Kidney capillary endothelial cell (primary cell): ENCODE measurements around the gene TMEM176A.
"Not testable (repeated sequence)": the region's sequence is repeated elsewhere in the genome, so short reads cannot be mapped to it uniquely, and the experiment has no call there.

Source experiments
- DNase-seq: peaks from one replicate; pipeline ENCODE4 v3.0.0-alpha.2; 2018; ENCODE audit warnings: low spot score

The TMEM176A gene, protein sequence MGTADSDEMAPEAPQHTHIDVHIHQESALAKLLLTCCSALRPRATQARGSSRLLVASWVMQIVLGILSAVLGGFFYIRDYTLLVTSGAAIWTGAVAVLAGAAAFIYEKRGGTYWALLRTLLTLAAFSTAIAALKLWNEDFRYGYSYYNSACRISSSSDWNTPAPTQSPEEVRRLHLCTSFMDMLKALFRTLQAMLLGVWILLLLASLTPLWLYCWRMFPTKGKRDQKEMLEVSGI

DNA sequence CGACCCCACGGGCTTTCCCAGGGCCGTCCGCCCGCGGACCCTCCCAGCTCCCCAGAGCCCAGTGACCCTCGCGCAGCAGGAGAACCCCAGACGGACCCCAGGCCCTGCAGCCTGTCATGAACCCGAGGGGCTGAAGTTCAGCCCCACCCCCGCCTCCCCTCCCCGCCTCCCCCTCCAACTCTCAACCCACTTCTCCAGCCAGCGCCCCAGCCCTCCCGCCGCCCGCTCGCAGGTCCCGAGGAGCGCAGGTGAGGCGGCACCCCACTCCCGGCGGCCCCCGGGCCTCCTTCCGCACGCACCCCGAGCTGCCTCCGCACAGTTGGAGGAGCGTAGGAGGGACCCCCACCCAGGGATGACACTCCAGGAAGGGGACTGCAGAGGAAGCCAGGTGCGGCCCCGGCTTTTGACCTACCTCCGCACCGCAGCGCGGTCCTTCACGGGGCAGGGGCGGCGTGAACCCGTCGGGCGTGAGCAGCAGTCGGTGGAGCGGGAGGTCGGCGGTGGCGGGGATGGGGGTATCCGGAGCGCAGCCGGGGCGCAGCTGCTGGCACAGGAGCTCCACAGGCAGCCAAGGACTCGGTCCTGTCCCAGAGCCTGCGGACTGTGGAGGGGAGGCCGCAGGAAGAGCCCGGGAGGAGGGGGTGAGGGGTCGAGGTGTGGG, at the start of gene TMEM176A:
Gene TMEM176A, plus strand, starts transcription at position 189 of the 661 bp plus-strand sequence. CDS start 782 bp downstream, outside the sequence.
- DNase-seq, result no peak

DNA sequence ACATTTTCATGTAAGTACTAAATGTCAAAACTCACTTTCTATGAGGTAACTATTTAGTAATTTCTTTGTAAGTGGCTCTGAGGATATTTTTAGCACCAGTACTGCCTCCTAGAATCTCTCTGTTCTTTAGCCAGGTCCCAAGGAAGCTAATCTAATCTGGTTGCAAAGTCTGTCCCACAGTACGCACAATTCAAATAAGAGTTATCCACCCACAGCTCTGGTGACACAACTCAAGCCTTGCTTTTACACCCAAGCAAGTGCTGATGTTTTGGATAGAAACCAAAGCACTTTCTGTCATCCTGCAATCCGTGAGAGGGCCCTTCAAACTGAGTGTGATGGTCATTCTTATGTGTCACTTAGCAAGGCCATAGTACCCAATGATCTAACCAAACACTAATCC, 48.9 kb upstream of the TMEM176A start:
- DNase-seq, result no peak

GRCh38 chr7:150753239-150753638, 47.3 kb upstream of the TMEM176A start:
- no peak for DNase-seq

DNA sequence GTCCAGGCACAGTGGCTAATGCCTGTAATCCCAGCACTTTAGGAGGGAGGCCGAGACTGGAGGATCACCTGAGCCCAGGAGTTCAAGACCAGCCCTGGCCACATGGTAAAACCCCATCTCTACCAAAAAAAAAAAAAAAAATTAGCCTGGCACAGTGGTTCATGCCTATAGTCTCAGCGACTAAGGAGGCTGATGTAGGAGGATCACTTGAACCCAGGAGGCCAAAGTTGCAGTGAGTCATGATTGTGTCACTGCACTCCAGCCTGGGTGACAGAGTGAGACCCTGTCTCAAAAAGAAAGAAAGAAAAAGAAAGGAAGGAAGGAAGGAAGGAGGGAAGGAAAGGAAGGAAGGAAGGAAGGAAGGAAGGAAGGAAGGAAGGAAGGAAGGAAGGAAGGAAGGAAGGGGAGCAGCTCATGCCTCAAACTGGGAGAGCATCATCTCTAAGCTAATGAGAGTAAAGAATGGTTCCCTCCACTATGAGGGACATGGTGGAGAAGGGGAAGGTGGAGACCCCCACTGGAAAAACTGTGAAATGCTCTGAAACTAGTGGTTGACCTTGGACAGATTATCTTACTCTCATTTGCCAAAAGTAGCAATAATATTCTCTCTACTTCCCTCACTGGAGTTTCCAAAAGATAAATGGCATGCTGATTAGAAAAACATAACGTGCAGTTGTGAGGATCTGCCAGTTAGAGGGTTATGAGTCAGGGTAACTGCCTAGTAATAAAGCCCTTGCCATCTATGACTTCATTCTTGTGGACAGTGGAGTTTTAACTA, 46.6 kb upstream of the TMEM176A start:
- DNase-seq, result peak; percentile 67

DNA sequence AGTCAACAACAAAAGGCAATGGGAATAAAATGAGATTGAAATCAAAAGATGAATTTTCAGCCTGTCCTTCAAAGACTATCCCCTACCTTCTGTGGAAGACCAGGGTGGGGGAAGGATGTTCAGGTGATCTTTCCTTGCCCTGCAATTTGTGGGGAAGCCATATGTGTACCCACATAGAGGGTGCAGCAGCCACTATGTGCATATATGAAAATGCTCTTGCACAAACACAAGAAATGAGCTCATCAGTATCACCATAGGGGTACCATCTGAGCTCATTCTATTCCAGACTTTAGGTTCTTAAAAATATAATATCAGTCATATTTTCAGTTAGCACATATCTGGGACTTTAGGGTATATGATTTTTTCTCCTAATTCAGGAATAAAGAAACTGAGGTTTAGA, 45.6 kb upstream of the TMEM176A start:
- peak; percentile 21 for DNase-seq

GRCh38 chr7:150755473-150756099, 45.0 kb upstream of the TMEM176A start:
- peak; percentile 60 for DNase-seq

- no peak for DNase-seq
Observed at GRCh38 chr7:150756166-150756565, 44.4 kb upstream of the TMEM176A start.

GRCh38 chr7:150756858-150757257, 43.7 kb upstream of the TMEM176A start:
- peak; percentile 51 for DNase-seq

- no peak for DNase-seq
Observed at GRCh38 chr7:150759479-150759878, 41.1 kb upstream of the TMEM176A start.

- no peak for DNase-seq
Observed at GRCh38 chr7:150766334-150766709, 34.2 kb upstream of the TMEM176A start.

- no peak for DNase-seq
Observed at GRCh38 chr7:150769768-150770167, 30.8 kb upstream of the TMEM176A start.

DNA sequence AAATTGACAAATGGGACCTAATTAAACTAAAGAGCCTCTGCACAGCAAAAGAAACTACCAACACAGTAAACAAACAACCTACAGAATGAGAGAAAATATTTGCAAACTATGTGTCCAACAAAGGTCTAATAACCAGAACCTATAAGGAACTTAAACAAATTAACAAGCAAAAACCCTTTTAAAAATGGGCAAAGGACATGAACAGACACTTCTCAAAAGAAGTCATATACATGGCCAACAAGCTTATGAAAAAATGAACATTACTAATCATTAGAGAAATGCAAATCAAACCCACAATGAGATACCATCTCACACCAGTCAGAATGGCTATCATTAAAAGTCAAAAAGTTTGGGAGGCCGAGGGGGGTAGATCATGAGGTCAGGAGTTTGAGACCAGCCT, 26.4 kb upstream of the TMEM176A start:
- not testable (repeated sequence) for DNase-seq

DNA sequence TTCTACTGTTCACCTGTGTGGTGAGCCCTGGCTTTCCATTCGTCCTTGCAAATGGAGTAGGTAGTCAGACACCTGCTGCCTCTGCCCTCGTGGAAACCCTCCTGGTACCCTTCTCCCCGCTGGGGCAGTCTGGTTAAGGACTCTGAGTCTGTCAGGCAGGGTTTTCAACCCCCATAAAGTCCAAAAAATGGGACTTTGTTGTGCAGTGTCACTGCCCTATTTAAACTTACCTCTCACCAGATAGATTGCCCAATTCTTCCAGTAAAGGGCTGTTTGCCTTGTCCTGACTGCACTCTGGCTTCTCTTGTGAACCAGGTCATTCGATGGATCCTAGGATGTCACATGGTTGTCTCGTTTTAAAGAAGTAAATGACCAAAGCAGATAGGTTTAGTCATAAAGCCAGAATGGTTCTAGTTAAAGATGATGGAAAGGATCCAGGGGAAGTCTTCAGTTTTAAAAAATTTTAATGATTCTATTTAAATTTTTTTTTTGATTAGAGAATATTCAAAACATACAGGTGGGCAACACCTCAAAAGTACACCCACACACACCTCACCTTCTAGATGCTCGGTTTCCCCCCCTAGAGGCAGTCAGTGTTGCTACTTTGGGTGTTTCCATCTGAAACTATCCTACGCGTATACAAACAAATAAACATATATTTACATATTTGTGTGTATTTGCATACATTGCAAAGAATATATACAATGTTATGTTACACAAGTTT, 22.4 kb upstream of the TMEM176A start:
- DNase-seq, result no peak

- DNase-seq, result peak; percentile 67
Observed at GRCh38 chr7:150778738-150779301, 21.7 kb upstream of the TMEM176A start.

GRCh38 chr7:150780292-150780691, 20.3 kb upstream of the TMEM176A start:
- DNase-seq, result no peak

- no peak for DNase-seq
Observed at GRCh38 chr7:150781103-150781502, 19.5 kb upstream of the TMEM176A start.

DNA sequence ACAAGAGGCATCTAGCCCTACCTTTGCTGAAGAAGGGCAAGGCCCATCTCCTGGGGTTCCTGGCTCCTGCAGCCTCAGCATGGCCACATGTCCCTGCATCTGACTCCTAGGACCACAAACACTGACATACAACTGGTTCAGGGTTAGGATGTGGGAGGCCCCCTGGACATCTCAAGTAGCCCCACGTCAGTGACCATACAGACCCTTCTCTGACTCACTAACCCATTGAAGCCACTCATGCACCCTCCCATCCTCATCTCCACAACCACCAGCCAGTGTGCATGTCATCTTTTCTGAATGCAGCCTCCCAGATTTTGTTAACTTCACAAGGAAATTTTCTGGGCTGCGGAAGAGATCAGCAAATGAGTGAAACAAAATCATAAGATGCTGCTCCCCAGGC, 18.6 kb upstream of the TMEM176A start:
- no peak for DNase-seq

- peak; percentile 19 for DNase-seq
Observed at GRCh38 chr7:150784120-150784736, 16.3 kb upstream of the TMEM176A start.

GRCh38 chr7:150784954-150785353, 15.6 kb upstream of the TMEM176A start:
- DNase-seq, result no peak

- no peak for DNase-seq
Observed at GRCh38 chr7:150787321-150788281, 13.0 kb upstream of the TMEM176A start.
